Activated T-helper 17 cell treated with anti-CD3 and anti-CD28 coated beads, Interleukin-2, amount 50 U/mL, for 72 hours (primary cell): ENCODE results near the gene AIRE. TPM values are rescaled to one million over a fixed set of nuclear protein-coding genes. Genes with fewer than 3 reads are reported as not detected.
A peak's percentile ranks its signal among the peaks of the same experiment; 100 is the strongest.
"Not testable (repeated sequence)": the region's sequence is repeated elsewhere in the genome, so short reads cannot be mapped to it uniquely, and the experiment has no call there.

Experiments
- ATAC-seq: fragments of 150-1000 bp; cut with Tn5 transposase; replicated peaks from 2 replicates; pipeline ENCODE4 v1.10.0; 2021; ENCODE audit warnings: mild to moderate bottlenecking, moderate library complexity
- H3K27ac Mint-ChIP-seq: one replicate; pipeline ENCODE4 v1.8.0; 2022; ENCODE audit warnings: mixed read lengths
- H3K27me3 Mint-ChIP-seq: one replicate; pipeline ENCODE4 v1.8.0; 2022; ENCODE audit warnings: mixed read lengths
- H3K36me3 Mint-ChIP-seq: one replicate; pipeline ENCODE4 v1.8.0; 2022; ENCODE audit warnings: low read depth, mild to moderate bottlenecking, mixed read lengths
- H3K4me1 Mint-ChIP-seq: one replicate; pipeline ENCODE4 v1.8.0; 2022; ENCODE audit warnings: mixed read lengths
- H3K4me3 Mint-ChIP-seq: one replicate; pipeline ENCODE4 v1.8.0; 2022; ENCODE audit warnings: mild to moderate bottlenecking, mixed read lengths
- H3K9me3 Mint-ChIP-seq: one replicate; pipeline ENCODE4 v1.8.0; 2022; ENCODE audit warnings: mixed read lengths
- total RNA-seq, 2 donors: library from RNA; stranded (reverse); gene quantifications; one replicate each; pipeline ENCODE4 v1.2.3, GENCODE V29; 2022

The AIRE gene
- total RNA-seq = not detected

- no peak within 1 kb of the TSS for H3K4me3 Mint-ChIP-seq
- H3K9me3 Mint-ChIP-seq = no peaks in the 10 kb centered on the region
- H3K36me3 Mint-ChIP-seq = no peaks in the 10 kb centered on the region
- H3K27me3 Mint-ChIP-seq = no peaks in the 10 kb centered on the region
- no peak for ATAC-seq
- H3K4me1 Mint-ChIP-seq = peaks cover 4% of the 10 kb centered on the region
- H3K27ac Mint-ChIP-seq = no peak within 1 kb of the TSS
Observed at GRCh38 chr21:44285138-44285992, at the start of gene AIRE. AIRE (plus strand) TSS chr21:44285876; CDS start chr21:44286007, 131 bp downstream.

DNA sequence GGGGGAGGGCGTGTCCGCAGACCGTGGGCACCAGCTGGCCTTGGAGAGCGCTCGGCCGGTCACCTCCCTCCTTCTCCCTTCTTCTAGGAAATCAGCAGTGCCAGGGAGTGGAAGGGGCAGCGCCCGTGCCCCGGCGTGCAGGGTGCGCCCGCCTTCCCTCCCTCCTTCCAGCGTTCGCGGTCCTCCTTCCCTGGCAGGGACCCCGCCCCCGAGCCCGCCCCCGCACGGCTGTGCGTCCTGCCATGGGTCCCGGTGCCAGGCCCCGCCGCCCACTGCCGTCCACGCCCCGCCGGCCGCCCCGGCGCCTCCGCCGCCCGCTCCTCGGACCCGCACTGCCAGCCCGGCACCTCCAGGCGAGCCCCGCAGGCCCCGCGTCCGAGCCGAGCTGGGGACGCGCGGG lies 45.3 kb upstream of the AIRE start:
- H3K27ac Mint-ChIP-seq, H3K4me1 Mint-ChIP-seq, H3K9me3 Mint-ChIP-seq, ATAC-seq, H3K36me3 Mint-ChIP-seq, H3K4me3 Mint-ChIP-seq, H3K27me3 Mint-ChIP-seq: not testable (repeated sequence)

DNA sequence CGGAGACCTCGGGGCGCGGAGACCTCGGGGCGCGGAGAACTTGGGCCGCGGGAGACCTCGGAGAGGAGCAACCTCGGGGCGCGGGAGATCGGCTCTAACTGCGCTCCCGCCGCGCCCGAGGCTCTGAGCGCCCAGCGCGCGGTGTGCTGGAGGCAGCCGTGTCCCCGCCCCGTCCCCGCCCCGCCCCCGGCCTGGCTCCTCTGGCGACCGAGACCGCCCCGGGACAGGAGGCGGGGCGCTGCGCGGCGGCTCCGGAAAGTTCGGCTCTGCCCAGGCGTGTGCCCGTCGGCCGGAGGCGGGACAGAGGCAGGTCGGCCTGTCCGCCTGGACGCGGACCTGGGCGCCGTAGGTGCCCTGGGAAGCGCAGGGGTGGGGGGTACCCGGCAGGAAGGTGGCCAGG lies 44.8 kb upstream of the AIRE start, which contains the start of gene ICOSLG:
Gene ICOSLG (minus strand): TSS at position 102 of the 400 bp plus-strand sequence. CDS start 126 bp downstream, outside the sequence.
- H3K9me3 Mint-ChIP-seq, H3K27me3 Mint-ChIP-seq, H3K27ac Mint-ChIP-seq, H3K4me1 Mint-ChIP-seq, H3K4me3 Mint-ChIP-seq, H3K36me3 Mint-ChIP-seq: not testable (repeated sequence)
- peak; percentile 58 for ATAC-seq

DNA sequence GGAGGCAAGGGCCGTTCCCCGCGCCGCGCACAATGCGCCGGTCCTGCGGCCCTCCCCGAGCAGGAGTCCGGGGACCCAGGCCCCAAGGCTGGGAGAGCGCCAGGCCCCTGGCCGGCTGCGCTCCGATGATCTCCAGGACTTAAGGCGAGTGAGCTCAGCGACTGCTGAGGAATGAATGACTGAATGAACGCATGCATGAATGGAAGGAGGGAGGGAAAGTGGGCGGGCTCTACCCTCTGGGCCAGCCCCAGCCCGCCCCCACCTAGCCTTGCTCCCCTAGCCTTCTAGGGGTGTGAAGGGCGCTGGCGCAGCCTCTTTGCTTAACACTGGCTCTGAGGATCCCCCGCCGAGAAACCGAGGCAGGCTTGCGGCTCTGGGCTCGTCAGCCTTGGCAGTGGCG lies 44.4 kb upstream of the AIRE start:
- not testable (repeated sequence) for H3K27me3 Mint-ChIP-seq, H3K27ac Mint-ChIP-seq, H3K9me3 Mint-ChIP-seq, H3K36me3 Mint-ChIP-seq, H3K4me1 Mint-ChIP-seq, H3K4me3 Mint-ChIP-seq
- ATAC-seq = peak; percentile 49

DNA sequence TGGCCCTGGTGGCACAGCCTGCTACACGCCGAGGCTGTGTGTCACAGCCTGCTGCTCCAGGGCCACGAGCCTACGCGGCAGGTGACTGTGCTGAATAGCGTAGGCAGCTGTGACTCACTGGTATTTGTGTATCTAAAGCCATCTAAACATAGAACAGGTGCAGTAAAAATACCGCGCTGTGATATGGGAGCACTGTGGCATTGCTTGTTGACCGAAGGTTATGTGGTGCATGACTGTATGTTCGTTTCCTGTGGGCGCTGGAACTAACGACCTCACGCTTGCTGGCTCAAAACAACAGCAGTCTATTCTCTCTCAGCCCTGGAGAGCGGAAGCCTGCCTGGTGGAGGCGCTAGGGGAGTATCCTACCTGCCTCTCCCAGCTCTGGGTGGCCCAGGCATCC lies 41.7 kb upstream of the AIRE start:
- H3K4me1 Mint-ChIP-seq, H3K27me3 Mint-ChIP-seq, H3K27ac Mint-ChIP-seq, H3K4me3 Mint-ChIP-seq, H3K9me3 Mint-ChIP-seq, H3K36me3 Mint-ChIP-seq: not testable (repeated sequence)
- ATAC-seq = peak; percentile 82

GRCh38 chr21:44247904-44248303 lies 37.8 kb upstream of the AIRE start:
- not testable (repeated sequence) for H3K4me1 Mint-ChIP-seq, H3K27me3 Mint-ChIP-seq, H3K27ac Mint-ChIP-seq, H3K36me3 Mint-ChIP-seq, H3K9me3 Mint-ChIP-seq, ATAC-seq, H3K4me3 Mint-ChIP-seq

DNA sequence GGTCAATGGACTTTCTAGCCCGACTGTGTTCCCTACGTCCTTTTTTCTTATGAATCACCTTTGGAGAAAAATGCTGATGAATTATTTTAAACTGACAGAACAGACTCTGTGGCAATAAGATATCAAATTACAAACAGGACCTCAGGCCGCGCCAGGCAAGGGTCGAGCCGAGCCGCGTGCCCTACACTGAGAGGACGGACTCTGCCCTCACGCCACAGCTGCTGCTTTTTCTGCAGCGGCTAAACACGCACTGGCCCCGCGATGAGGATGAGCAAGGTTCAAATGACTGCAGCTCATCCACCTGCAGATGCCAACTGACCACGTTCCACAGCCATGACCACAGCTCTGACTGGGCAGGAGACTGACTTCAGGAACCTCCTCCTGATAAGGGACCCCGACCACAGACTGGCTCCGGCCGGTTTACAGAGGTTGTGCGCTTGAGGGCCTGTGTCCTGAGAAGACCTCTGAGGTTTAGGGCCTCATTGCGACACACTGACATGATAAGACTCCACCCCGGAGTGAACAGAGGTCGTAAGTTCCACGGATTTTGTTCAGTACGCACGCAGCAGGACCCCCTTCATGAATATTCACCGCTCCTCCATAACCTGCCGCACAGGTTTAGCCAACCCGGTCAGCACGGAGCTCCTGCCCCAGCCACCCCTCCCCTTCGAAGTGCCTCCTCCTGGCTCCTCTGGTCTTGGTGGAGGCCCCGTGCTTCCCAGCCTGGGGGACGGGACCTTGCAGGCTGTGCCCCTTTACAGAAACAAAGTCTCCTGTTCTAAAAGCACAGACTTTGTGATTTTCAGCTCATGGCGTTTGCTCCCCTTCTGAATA lies 36.3 kb upstream of the AIRE start:
- H3K36me3 Mint-ChIP-seq, H3K9me3 Mint-ChIP-seq, H3K27ac Mint-ChIP-seq: not testable (repeated sequence)

DNA sequence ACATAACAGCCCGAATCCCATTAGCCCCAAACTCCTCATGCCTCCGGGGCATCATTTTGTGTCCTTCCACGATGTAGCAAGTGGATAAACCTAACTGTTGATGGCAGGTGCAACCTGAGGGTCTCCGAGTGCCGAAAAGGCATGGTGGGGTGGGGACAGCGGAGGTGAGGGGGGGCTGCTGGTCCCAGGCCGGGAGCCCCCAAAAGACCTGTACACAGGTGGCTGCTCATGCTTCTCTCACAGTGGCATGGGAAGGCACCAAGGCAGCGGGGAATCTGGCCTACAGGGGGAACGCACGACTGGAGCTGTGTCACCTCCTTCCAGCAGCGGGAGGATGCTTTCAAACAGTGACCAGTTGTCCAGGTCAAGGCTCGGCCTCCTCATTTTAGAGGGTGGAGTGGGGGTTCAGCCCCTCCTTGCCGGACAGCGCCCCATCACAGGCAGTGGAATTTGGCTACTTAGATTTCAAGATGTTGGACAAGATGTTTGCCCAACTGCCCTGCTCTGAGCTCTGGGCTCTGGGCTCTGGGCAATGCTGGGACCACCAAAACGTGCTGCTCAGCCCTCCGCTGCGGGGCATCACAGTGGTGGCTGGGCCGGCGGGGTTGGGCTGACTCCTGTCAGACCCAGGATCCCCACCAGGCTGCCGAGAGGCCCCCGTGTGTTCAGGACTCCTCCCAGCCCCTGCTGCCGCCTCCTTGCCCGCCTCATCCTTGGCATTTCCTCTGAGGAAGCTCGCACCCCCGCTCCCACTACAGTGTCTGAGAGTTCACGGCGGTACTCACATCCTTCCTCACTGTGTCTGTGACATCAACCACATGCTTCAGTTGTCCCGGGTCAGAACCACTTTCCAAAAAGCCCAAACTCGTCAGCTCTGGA lies 31.6 kb upstream of the AIRE start:
- Mint-ChIP-seq H3K4me3 (no peak overlapping the region), H3K27me3 (no peaks in the 10 kb centered on the region), H3K27ac (no peak overlapping the region), H3K36me3 (no peaks in the 10 kb centered on the region), H3K4me1 (no peaks in the 10 kb centered on the region), H3K9me3 (no peaks in the 10 kb centered on the region)
- ATAC-seq = no peak

More for the DNA sequence above, 36.3 kb upstream of the AIRE start:
- not testable (repeated sequence) for H3K4me1 Mint-ChIP-seq, H3K4me3 Mint-ChIP-seq, ATAC-seq, H3K27me3 Mint-ChIP-seq

- Mint-ChIP-seq H3K4me1 (no peaks in the 10 kb centered on the region), H3K27me3 (no peaks in the 10 kb centered on the region), H3K27ac (no peak overlapping the region), H3K36me3 (no peaks in the 10 kb centered on the region), H3K4me3 (no peak overlapping the region), H3K9me3 (no peaks in the 10 kb centered on the region)
- ATAC-seq = no peak
Observed at GRCh38 chr21:44255511-44255981, 30.1 kb upstream of the AIRE start.

DNA sequence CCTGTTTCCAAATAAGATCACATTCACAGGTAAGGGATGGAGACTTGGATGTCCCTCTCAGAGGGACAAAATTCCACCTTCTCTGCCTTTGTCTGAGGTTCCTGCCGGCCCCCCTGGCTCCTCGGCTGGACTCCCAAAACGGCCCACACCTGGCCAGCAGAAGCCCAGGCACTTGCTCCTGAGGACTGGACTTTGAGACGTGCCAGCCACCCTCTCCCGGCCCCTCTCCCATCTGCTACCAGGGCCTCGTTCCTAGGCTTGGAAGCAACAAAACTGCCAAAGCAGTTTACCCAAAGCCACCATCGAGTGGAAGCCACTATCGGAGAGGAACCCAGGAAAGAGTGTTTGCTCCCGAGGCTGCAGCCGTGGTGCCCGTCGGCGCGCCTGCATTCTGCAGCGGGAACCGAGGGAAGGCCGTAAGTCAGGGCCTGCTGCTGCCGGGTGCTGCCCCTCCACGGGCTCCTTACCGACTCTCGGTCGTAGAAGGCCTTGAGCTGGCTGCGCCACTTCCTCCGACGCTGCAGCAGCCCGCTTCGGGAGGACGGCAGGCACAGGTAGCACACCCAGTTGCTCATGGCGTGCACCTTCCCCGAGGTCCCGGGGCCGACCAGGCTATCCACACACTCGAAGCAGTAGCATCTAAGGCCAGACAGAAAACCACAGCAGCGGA lies 27.5 kb upstream of the AIRE start:
- no peaks in the 10 kb centered on the region for H3K4me1 Mint-ChIP-seq
- ATAC-seq = no peak
- H3K27me3 Mint-ChIP-seq = no peaks in the 10 kb centered on the region
- peak overlapping the region; percentile 33 for H3K27ac Mint-ChIP-seq
- H3K9me3 Mint-ChIP-seq = no peaks in the 10 kb centered on the region
- no peaks in the 10 kb centered on the region for H3K36me3 Mint-ChIP-seq
- H3K4me3 Mint-ChIP-seq = no peak overlapping the region

GRCh38 chr21:44259082-44259705 lies 26.5 kb upstream of the AIRE start:
- Mint-ChIP-seq H3K4me1 (no peaks in the 10 kb centered on the region), H3K9me3 (no peaks in the 10 kb centered on the region), H3K27me3 (no peaks in the 10 kb centered on the region), H3K27ac (no peak overlapping the region), H3K36me3 (no peaks in the 10 kb centered on the region), H3K4me3 (no peak overlapping the region)
- ATAC-seq = no peak

- H3K27ac Mint-ChIP-seq = no peak overlapping the region
- no peak for ATAC-seq
- no peaks in the 10 kb centered on the region for H3K4me1 Mint-ChIP-seq
- H3K27me3 Mint-ChIP-seq = no peaks in the 10 kb centered on the region
- no peaks in the 10 kb centered on the region for H3K9me3 Mint-ChIP-seq
- no peaks in the 10 kb centered on the region for H3K36me3 Mint-ChIP-seq
- no peak overlapping the region for H3K4me3 Mint-ChIP-seq
Observed at GRCh38 chr21:44260066-44260465, 25.6 kb upstream of the AIRE start.

DNA sequence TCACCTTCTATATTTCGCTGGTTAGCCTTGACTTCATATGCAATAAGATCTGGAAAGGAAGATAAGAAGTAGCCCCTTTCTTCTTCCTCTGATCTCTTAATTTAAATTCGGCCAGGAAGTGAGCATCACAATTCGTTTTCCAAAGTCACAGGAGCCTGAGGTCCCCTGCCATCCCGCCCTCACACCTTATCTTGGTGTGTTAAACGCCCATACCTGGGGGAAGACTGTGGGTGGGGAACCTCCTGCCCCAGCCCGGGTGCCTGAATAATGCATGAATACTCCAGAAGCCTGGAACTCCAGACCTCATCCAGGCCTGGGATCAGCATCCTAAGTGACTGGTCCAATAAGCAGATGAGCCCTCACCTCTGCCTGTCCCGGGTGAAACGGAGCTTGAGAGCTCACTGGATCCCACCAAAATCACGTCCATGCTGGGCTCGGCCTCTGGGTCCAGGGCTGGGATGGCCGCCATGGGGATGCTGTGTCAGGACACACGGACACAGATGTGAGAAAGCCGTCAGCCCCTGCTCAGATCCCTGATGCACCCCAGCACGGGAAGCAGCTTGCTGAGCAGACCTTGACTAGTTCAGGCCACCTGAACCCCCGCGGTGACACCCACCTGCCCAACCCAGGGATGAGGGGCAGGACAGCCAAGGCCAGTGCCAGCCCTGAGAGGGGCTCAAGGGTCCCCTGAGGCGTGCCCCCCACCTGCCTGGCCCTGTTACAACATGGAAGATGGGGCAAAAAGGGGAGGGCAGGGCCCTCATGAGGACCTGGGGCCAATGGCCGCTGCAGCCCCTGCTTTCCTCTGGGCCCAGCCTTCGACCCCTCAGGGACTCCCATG lies 24.7 kb upstream of the AIRE start:
- Mint-ChIP-seq H3K4me1 (no peaks in the 10 kb centered on the region), H3K9me3 (no peaks in the 10 kb centered on the region)
- no peak for ATAC-seq

More for the DNA sequence above, 24.7 kb upstream of the AIRE start:
- Mint-ChIP-seq H3K27me3 (no peaks in the 10 kb centered on the region), H3K4me3 (no peak overlapping the region), H3K27ac (no peak overlapping the region), H3K36me3 (no peaks in the 10 kb centered on the region)
